ENCODE measurements around the gene CHST12. TPM values are rescaled to one million over a fixed set of nuclear protein-coding genes. Genes with fewer than 3 reads are reported as not detected.
"Not testable (repeated sequence)": the region's sequence is repeated elsewhere in the genome, so short reads cannot be mapped to it uniquely, and the experiment has no call there.

Gene CHST12
- total RNA-seq, 1 experiment from 2014 or later = 17.7 TPM

DNA sequence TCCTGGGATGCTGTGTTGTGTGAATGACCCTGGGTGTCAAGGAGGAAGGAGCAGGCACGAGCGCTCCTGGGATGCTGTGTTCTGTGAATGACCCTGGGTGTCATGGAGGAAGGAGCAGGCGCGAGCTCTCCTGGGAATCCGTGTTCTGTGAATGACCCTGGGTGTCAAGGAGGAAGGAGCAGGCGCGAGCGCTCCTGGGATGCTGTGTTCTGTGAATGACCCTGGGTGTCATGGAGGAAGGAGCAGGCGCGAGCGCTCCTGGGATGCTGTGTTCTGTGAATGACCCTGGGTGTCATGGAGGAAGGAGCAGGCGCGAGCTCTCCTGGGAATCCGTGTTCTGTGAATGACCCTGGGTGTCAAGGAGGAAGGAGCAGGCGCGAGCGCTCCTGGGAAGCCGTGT, 25.9 kb upstream of the CHST12 start:
- not testable (repeated sequence) for DNase-seq (ENCODE audit: low read depth)

DNA sequence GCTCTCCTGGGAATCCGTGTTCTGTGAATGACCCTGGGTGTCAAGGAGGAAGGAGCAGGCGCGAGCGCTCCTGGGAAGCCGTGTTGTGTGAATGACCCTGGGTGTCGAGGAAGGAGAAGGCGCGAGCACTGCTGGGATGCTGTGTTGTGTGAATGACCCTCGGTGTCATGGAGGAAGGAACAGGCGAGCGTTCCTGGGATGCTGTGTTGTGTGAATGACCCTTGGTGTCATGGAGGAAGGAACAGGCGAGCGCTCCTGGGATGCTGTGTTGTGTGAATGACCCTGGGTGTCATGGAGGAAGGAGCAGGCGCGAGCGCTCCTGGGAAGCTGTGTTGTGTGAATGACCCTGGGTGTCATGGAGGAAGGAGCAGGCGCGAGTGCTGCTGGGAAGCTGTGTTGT, 25.3 kb upstream of the CHST12 start:
- DNase-seq (ENCODE audit: low read depth) = not testable (repeated sequence)

DNA sequence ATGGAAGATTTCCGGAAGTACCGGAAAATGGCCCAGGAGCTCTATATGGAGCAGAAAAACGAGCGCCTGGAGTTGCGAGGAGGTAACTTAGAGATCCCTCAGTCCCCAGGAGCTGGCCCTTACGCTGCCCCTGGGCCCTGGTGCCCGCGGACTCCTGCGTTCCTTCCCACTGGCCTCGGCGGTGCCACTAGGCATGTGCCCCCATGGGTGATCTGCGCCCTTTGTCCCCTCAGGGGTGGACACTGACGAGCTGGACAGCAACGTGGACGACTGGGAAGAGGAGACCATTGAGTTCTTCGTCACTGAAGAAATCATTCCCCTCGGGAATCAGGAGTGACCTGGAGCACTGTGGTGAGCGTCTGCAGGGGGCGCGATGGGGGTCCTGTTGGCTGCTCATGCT, 24.2 kb upstream of the CHST12 start:
- DNase-seq (ENCODE audit: low read depth) = no peak

DNA sequence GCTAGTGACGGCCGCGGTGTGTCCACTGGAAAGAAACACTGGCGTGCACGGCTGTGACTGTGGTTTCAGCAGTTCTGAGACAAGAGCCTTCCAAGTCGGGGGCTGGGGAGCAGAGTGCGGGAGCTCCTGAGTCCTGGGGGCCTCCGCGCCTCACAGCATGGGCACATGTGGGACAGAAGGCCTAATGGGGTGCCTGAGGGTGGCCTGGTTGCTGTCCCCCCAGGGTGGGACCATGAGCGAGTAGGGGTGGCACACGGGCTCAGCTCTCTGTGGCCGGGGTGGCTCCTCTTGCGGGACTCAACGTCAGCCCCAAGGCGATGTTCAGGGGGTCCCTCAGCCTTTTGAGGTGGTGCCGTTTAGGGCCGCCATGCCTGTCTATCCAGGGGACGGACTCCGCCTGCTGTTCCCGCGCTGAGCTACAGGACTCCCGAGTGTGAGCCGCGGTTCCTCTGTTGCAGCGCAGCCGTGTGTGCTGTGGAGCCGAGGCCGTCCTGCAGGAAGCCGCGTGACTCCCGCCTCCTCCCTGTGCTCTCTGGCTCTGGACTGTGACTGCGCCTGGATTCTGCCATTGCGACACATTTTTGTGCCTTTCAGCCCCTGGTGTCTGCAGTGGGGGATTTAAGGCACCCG, 23.5 kb upstream of the CHST12 start:
- DNase-seq (ENCODE audit: low read depth) = no peak

- no peak for DNase-seq (ENCODE audit: low read depth)
Observed at GRCh38 chr7:2380461-2380860, 22.9 kb upstream of the CHST12 start.

DNA sequence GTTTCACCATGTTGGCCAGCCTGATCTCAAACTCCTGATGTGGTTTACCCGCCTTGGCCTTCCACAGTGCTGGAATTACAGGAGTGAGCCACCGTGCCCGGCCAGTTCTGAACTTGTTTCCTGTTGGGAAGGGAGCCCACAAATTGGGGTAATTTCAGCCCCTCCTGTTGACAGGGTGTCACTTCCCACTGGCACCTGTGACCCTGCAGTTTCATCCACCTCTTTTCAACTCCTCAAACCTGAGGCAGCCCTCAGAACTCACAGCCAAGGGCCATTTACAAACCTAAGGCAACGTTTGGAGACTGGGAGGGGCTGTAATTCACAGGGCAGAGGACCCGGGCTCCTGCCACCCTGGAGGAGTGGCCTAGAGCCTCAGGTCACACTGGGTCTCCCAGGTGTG, 22.2 kb upstream of the CHST12 start:
- no peak for DNase-seq (ENCODE audit: low read depth)

DNA sequence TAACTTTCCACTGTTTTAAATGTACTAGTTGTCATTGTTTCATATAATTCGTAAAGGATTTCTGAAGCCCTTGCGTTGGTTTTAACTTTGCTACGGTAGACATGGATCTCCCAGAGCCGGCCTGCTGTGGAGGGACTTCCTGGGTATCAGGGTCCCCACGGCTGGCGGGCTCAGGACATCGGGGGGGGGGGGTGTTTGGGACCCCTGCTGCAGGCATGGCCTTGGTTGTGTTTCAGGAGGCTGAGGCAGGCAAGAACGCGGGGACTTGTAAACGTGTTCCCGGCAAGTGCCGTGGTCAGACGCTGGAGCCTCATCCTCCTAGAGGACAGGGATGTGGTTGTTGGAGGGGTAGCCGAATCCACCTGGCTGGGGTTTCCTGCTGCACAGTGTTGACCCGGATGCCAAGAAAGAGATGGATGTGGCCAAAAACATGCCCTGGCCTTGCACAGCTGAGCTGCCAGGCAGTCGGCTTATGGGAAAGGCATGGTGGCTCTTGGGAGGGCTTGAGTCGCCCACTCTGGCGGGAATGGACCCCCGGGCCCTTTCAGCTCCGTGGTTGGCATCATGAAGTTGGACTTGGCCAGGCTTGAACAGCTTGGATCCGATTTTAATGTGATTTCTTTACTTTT, 21.4 kb upstream of the CHST12 start:
- no peak for DNase-seq (ENCODE audit: low read depth)

- DNase-seq (ENCODE audit: low read depth) = no peak
Observed at GRCh38 chr7:2383543-2384274, 19.7 kb upstream of the CHST12 start.

DNA sequence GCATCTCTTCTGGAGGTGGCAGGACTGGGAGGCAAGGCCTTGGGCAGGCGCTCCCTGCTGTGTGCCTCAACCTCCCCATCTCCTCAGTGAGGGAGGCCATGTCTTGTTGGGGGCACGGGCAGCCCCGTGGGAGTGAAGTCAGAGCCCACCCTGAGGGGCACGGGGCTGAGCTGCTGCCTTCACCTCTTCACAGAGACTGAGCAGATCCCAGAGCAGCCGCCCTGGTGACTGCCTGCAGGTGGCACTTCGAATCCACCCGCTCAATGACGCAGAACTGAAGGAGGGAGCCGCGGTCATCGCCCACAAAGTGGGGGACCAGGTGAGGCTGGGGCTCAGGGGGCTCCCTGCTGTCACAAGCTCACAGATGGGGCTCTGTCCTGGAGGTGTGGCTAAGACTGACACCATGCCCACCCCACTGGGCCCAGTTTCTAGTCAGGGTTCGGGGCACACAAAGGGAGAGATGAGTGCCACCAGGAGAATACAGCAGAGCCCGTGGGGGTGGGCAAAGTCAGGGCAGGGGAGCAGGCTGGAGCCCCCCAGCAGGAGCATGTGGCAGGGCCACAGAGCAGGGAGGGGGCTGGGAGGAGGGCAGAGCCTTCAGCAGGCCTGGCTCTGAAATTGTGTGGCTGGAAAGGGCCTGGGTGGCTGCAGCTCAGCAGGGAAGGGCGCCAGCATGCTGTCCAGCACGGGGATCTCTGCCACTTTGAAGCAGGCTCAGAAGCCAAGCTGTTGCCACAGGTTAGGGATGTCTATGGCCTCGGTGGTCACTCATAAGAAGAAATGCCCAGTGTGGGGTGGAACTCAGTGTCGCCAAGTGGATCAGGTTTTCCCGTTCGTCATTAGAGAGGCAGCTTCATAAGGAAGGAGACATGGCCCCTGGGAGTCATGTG, 18.8 kb upstream of the CHST12 start:
- no peak for DNase-seq (ENCODE audit: low read depth)

GRCh38 chr7:2386122-2386521, 17.3 kb upstream of the CHST12 start:
- DNase-seq (ENCODE audit: low read depth) = peak; percentile 54

GRCh38 chr7:2386964-2387669, 16.3 kb upstream of the CHST12 start:
- no peak for DNase-seq (ENCODE audit: low read depth)

GRCh38 chr7:2387897-2388636, 15.3 kb upstream of the CHST12 start:
- peak; percentile 45 for DNase-seq (ENCODE audit: low read depth)

DNA sequence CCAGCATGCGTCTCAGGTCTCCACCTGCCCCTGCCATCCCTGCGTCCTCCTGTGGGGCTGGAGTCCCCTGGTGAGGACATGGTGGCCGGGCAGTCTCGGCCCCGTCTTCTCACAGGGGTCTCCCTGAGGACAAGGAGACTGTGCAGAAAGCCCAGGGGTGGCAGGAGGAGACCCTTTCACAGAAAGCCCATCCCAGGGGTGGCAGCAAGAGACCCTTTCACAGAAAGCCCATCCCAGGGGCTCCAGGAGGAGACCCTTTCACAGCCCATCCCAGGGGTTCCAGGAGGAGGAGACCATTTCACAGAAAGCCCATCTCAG, 14.8 kb upstream of the CHST12 start:
- no peak for DNase-seq (ENCODE audit: low read depth)

DNA sequence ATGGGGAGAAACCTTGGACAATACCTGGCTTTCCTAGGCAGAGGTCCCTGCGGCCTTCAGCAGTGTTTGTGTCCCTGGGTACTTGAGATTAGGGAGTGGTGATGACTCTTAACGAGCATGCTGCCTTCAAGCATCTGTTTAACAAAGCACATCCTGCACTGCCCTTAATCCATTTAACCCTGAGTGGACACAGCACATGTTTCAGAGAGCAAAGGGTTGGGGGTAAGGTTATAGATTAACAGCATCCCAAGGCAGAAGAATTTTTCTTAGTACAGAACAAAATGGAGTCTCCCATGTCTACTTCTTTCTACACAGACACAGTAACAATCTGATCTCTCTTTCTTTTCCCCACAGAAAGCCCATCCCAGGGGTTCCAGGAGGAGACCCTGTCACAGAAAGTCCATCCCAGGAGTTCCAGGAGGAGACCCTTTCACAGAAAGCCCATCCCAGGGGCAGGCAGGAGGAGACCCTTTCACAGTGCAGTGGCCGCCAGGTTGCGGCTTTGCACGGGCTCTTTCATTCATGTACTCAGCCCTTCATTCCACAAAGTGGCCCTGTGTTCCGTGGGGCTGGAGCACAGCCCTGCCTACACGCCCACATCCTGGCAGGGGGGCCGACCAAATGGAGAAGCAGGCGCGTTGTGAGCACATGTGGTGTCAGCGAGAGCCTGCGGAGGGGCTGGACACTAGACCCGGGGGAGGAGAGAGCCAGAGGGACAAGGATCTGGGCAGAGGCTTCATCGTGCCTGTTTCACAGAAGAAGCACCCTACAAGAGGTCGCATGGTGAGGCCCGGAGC, 13.2 kb upstream of the CHST12 start:
- DNase-seq (ENCODE audit: low read depth) = not testable (repeated sequence)

GRCh38 chr7:2393706-2394105, 9.7 kb upstream of the CHST12 start:
- DNase-seq (ENCODE audit: low read depth) = no peak

DNA sequence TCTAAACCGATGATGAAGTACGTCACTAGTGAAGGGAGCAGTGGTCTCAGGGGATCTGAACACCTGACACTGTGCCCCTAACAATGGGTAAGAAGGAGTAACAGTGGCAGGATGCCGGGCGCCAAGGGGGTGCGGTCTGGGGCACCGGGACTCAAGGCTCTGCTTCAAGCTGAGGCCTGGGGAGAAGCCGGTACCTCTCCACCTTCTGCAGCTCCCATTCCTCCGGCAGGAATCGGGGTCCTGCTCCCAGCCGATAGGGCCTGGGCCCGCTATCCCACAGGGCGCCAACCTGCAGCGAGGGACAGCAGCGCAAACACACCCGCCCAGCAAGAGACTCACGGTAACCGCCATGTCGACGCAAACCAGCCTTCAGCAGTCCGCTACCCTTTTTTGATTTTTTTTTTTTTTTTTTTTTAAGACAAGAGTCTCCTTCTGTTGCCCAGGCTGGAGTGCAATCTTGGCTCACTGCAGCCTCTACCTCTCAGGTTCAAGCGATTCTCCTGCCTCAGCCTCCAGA, 8.8 kb upstream of the CHST12 start:
- DNase-seq (ENCODE audit: low read depth) = no peak

DNA sequence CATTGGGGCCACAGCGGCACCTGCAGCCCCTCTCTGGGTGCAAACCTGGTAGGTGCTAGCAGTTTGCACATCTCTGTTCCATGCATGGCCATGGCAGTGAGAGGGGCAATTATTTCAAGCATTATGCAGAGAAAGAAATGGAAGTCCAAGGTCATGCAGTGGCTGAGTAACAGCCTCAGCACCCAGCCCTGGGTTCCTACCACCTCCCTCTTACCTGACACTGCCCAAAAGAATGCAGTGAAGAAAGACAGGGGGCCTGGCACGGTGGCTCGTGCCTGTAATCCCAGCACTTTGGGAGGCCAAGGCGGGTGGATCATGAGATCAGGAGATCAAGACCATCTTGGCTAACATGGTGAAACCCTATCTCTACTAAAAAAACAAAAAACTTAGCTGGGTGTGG, 4.9 kb upstream of the CHST12 start:
- DNase-seq (ENCODE audit: low read depth) = no peak

GRCh38 chr7:2399848-2400587, 3.4 kb upstream of the CHST12 start:
- DNase-seq (ENCODE audit: low read depth) = peak; percentile 95

DNA sequence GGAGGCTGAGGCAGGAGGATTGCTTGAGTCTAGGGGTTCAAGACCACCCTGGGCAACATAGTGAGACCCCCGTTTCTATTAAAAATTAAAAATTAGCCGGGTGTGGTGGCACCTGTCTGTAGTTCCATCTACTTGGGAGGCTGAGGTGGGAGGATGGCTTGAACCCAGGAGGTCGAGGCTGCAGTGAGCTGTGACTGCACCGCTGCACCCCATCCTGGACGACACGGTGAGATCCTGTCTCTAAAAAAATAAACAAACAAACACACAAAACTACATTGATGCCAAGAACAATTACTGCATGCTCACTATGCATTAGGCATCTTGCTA, 761 bp upstream of the CHST12 start:
- DNase-seq (ENCODE audit: low read depth) = no peak
